HG03097 (cell line): ENCODE results near the gene NSD1.
A peak's percentile ranks its signal among the peaks of the same experiment; 100 is the strongest.

ENCODE experiments used
- ATAC-seq: cut with Tn5 transposase; IDR thresholded peaks from one replicate; pipeline ENCODE4 v1.9.1; 2021; ENCODE audit not compliant: unreplicated experiment, low FRiP score

NSD1 gene

GRCh38 chr5:177269976-177270375 lies 136.4 kb downstream of the NSD1 start:
- no peak for ATAC-seq

- no peak for ATAC-seq
Measured at GRCh38 chr5:177270653-177271052, 137.1 kb downstream of the NSD1 start.

GRCh38 chr5:177271113-177271512 lies 137.5 kb downstream of the NSD1 start:
- ATAC-seq = no peak

DNA sequence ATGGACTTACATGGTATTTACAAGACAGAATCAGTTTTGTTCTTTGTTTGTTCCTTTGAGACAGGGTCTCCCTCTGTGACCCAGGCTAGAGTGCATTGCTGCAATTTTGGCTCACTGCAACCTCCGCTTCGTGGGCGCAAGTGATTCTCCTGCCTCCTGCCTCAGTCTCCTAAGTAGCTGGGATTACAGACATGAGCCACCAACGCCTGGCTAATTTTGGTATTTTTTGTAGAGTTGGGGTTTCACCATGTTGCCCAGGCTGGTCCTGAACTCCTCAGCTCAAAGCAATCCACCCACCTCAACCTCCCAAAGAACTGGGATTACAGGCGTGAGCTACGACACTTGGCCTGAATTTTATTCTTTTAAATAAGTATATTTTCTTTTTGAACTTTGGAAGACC lies 142.3 kb downstream of the NSD1 start:
- no peak for ATAC-seq

DNA sequence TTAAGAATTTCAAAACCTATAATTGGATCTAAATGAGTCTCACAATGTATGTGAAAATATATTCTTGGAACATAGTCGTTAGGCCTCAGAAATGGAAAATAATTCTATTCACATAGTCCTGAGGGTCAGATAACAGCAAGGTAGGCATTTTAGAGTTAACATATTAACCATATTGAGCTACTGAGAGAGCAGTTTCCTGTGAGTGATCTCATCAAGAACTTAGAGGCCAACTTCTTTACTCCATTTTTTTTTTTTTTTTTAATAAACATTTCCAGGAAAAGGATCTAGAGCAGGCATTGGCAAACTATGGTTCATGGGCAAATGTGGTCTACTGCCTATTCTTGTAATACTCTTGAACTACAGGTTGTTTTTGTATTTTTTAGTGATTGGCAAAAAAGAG lies 143.3 kb downstream of the NSD1 start:
- ATAC-seq = no peak

DNA sequence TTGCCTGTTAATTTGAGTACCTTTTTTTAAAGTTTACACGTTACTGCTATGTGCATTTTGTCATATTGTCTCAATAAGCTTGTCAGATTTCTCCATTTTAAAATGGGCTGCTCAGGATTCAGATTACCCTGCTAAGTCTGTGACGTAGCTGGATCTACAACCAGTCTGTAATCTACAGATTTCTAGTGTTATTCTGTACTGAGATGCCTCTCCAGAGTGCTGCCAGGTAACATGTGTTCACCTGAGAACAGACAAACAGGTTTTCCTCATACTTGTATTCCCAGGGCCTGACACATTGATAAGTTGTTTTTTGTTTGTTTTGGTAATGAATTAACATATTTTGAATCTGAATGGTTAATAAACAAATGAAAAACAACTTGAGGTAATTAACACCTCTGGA lies 154.6 kb downstream of the NSD1 start:
- no peak for ATAC-seq

DNA sequence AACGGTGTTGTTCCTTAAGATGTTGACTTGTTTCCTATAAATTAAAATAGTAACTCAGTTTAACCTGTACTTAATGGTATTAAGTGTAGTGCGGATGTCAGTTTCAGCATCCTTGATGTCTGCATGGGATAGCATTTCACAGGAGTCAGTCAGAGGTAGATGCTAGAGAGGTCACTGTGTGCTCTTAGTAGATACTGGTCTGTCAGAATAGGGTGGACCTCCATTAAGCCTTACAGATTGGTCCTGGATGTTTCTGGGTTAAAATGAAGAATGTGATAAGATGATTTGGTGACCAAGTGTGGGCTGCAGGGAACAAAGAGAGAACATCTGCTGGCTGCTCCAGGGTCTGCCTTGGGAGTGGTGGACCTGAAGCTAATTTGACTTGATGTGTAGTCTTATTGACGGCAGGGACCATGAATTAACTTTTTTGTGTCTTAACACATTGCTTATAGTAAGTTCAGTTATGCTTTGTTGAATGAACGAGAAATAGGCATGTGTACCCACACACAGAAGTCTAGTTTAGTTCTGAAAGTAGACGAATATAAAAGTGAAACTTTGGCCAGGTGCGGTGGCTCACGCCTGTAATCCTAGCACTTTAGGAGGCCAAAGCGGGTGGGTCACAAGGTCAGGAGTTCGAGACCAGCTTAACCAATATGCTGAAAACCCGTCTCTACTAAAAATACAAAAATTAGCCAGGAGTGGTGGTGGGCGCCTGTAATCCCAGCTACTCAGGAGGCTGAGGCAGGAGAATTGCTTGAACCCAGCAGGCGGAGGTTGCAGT lies 157.4 kb downstream of the NSD1 start:
- ATAC-seq = no peak

DNA sequence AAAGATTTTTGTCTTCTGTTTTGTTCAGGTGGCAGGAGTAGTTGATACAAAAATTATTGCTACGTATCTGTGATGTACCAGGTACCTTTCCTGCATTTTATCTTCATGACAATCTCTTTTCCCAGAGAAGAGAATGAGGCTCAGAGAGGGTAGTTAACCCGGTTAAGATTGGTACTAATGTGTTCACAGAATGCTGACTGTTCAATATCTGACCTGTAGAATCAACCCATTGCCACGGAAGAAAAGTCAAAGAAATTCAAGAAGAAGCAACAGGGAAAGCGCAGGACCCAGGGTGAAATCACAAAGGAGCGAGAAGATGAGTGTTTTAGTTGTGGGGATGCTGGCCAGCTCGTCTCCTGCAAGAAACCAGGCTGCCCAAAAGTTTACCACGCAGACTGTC lies 158.2 kb downstream of the NSD1 start:
- no peak for ATAC-seq

DNA sequence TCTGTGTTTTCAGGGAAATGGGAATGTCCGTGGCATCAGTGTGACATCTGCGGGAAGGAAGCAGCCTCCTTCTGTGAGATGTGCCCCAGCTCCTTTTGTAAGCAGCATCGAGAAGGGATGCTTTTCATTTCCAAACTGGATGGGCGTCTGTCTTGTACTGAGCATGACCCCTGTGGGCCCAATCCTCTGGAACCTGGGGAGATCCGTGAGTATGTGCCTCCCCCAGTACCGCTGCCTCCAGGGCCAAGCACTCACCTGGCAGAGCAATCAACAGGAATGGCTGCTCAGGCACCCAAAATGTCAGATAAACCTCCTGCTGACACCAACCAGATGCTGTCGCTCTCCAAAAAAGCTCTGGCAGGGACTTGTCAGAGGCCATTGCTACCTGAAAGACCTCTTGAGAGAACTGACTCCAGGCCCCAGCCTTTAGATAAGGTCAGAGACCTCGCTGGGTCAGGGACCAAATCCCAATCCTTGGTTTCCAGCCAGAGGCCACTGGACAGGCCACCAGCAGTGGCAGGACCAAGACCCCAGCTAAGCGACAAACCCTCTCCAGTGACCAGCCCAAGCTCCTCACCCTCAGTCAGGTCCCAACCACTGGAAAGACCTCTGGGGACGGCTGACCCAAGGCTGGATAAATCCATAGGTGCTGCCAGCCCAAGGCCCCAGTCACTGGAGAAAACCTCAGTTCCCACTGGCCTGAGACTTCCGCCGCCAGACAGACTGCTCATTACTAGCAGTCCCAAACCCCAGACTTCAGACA lies 160.4 kb downstream of the NSD1 start:
- ATAC-seq = no peak

DNA sequence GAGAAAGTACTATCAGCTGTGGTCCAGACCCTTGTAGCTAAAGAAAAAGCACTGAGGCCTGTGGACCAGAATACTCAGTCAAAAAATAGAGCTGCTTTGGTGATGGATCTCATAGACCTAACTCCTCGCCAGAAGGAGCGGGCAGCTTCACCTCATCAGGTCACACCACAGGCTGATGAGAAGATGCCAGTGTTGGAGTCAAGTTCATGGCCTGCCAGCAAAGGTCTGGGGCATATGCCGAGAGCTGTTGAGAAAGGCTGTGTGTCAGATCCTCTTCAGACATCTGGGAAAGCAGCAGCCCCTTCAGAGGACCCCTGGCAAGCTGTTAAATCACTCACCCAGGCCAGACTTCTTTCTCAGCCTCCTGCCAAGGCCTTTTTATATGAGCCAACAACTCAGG lies 161.1 kb downstream of the NSD1 start:
- no peak for ATAC-seq

GRCh38 chr5:177295924-177296323 lies 162.4 kb downstream of the NSD1 start:
- ATAC-seq = no peak

- ATAC-seq = no peak
Measured at GRCh38 chr5:177296581-177296980, 163.0 kb downstream of the NSD1 start.

DNA sequence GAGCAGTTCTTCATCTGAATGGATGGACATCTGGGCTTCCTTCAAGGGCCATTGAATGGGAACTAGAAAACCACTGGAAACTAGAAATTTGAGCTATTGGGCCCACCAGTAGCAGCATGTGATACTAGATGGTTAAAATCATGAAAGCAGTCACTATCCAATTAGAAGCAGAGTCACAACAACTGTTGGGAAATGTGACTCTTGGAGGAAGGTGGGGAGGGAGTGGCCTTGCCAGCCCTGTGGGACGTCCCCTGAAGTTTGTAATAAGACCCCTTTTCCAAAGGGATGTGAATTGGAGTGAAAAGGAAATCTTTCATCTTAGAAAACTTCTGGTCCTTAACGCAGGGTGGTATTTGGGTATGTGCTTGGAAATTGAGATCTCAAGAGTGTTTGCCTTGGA lies 164.3 kb downstream of the NSD1 start:
- no peak for ATAC-seq

- no peak for ATAC-seq
Measured at GRCh38 chr5:177299697-177300096, 166.1 kb downstream of the NSD1 start.

- ATAC-seq = no peak
Measured at GRCh38 chr5:177300236-177300880, 166.8 kb downstream of the NSD1 start.

DNA sequence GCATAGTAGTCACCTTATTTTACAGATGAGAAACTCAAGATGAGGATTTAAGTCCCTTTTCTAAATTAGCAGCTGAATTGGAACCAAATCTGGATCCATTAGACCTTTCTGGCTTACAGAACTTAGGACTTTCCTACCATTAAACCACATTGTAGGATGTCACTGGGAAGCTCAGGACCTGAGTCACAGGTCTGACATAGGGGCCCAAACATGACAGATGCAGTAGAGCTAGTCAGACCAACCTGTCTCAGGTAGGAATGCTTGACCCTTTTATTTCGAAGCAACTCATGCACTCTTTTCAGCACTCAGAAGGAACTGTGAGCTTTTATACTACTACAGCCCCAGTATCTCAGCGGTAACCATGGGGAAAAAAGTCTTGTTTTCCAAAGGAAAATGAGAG lies 167.4 kb downstream of the NSD1 start:
- no peak for ATAC-seq

DNA sequence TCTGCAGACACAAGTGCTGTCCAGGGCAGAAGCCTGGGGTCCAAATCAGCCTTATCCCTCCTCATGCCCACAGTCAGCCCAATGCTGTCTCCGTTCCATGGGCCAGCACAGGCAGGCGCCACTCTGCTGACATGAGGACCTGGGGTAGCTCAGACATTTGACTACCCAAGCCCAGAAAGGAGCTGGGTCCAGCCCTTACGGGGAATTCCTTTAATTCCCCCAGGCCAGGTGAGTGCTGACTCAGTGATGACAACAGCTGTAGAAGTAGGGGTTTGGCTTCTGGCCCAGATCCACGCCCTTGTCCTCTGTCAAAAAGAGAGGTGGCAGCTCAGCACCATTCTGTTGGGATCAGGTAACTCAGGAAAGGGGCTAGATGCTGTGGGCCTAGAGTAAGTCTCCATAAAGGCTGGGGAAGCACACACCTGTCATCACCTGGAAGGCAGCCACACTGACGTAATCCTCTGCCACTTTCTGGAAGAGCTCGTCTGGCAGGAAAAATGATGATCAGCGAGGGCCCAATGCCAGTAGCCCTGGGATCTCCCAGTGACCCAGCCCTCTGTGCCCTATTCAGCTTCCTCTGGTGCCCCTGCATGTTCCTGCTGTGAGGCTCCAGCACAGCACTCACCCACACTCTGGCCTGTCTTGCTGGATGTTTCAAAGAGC lies 168.1 kb downstream of the NSD1 start:
- no peak for ATAC-seq

GRCh38 chr5:177302354-177303110 lies 169.0 kb downstream of the NSD1 start:
- ATAC-seq = no peak

DNA sequence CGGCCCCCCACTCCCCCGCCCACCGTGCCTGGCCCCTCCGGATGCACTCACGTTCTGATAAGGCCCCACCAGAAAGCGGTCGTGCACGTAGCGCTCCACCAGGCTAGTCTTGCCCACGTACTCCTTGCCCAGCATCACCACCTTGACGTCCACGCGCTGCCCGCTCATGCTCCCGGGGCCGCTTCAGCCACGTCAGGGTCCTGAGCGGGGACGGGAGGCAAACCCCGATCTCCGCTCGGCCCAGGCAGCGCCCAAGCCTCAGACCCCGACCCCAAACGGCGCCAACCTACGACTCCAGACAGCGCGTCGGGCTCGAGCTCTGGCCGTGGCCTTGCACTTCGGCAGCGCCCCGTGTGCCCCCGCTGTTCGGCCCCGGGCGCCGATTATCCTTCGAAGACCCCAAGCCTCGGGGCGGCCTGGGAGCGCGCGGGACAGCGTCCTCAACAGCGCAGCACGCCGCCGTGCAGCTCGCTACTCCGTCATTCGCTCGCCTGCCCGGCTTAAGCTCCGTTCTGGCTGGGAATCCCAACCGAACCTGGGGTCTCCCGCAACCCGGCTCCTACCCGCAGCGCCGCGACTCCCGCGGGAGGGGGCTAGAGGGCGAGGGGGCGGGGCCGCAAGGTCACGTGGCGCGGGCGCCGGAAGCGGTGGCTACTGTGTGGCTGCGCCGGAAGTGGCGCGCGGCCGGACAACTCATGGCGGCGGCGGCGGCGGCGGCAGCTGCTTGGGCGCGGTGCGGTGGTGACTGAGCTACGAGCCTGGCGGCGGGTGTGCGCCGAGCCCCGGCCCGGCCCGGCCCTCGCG lies 169.8 kb downstream of the NSD1 start, which contains the start of the genes PRELID1 and RAB24:
Gene PRELID1, plus strand, starts transcription at position 679 of the 804 bp plus-strand sequence. CDS start 187 bp downstream, outside the sequence.
Gene RAB24, minus strand, starts transcription at position 599 of the 804 bp plus-strand sequence. Its CDS starts 431 bp downstream, at position 168.
- peak; percentile 39 for ATAC-seq
